Measurements from ENCODE around the gene CDK14. TPM values are rescaled to one million over a fixed set of nuclear protein-coding genes. Genes with fewer than 3 reads are reported as not detected.

CDK14 gene
- total and polyA plus RNA-seq, 2 of the 8 experiments (the other 6 are each of a cell fraction or from before 2014, with no cell fraction given), result 5.5 to 47.3 TPM

DNA sequence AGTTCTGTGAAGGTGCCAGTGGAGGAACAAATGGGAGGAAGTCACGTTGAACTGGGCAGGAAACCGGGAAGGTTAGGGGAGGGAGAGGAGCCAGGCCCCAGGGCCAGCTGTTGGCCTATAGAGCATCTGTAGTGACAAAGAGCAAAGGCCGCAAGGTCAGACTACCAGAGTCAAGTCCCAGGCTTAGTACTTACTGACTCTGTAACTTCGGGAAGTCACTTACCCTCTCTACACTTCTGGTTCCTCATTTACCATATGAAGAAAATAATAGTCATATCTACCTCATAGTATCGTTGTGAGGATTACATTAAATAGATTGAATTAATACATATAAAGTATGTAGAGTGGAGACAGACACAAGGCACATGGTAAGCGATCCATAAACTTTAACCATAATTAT lies 566.3 kb downstream of the CDK14 start:
- WGBS, 2 experiments (ENCODE audit: extremely low coverage in 1 of 2, insufficient coverage in 1 of 2, insufficient read length in 1 of 2, insufficient replicate concordance in 2 of 2, low coverage in 1 of 2, low lambda C conversion rate in 2 of 2, missing lambda C conversion rate in 1 of 2), result 62% methylated on average over 6 of the region's 6 CpGs; no CpG with 5 or more reads in 1 of the 2 experiments
- Histone ChIP-seq H3K36me3 (ENCODE audit: control insufficient read depth in 2 of 4, insufficient read depth in 4 of 4, low read length in 3 of 4) (no peaks in the 10 kb centered on the region), H3K79me1 (ENCODE audit: low read depth, low read length) (no peaks in the 10 kb centered on the region), H3K4me2 (ENCODE audit: insufficient read depth in 1 of 2, low read depth in 2 of 2, low read length in 2 of 2) (no peak overlapping the region), H4K91ac (replicated peaks; ENCODE audit: insufficient read length, low read length) (no peak overlapping the region), H3K4me3 (ENCODE audit: extremely low read depth in 1 of 4, insufficient read depth in 2 of 4, low read depth in 3 of 4, low read length in 4 of 4) (no peak overlapping the region), H2AK5ac (ENCODE audit: low read depth, low read length) (no peak overlapping the region), H2AFZ (ENCODE audit: low read length) (no peak overlapping the region), H2BK20ac (ENCODE audit: low read length) (no peak overlapping the region), H3K14ac (ENCODE audit: insufficient read length) (no peak overlapping the region), H3K9ac (replicated peaks in 1 of 4; ENCODE audit: extremely low read depth in 1 of 4, low read depth in 3 of 4, low read length in 3 of 4) (no peak overlapping the region), H3K18ac (ENCODE audit: extremely low read depth, low read length) (no peak overlapping the region), H3K23ac (ENCODE audit: insufficient read length) (no peak overlapping the region), H4K5ac (ENCODE audit: insufficient read length, low read depth, low read length) (no peak overlapping the region), H3K9me3 (ENCODE audit: insufficient read depth in 2 of 2, low read depth in 1 of 2, low read length in 1 of 2) (no peaks in the 10 kb centered on the region), H2BK12ac (ENCODE audit: low read depth, low read length) (no peak overlapping the region), H3K27ac (ENCODE audit: low read depth, low read length) (no peak overlapping the region), H2BK5ac (ENCODE audit: low read depth, low read length) (no peak overlapping the region), H3K23me2 (ENCODE audit: low read depth, low read length) (no peaks in the 10 kb centered on the region), H4K20me1 (replicated peaks in 1 of 2; ENCODE audit: control insufficient read depth in 1 of 2, insufficient read depth in 2 of 2, low read length in 2 of 2) (peaks cover 0 to 3% of the 10 kb centered on the region in 2 experiments), H3K27me3 (replicated peaks in 1 of 4; ENCODE audit: control insufficient read depth in 3 of 4, extremely low read depth in 1 of 4, insufficient read depth in 3 of 4, low read length in 3 of 4) (peaks cover 0 to 1% (median 0%) of the 10 kb centered on the region in 4 experiments; a peak in 1 of 7 replicates), H3K4ac (replicated peaks; ENCODE audit: insufficient read length, low read depth, low read length) (no peak overlapping the region), H3K4me1 (replicated peaks in 1 of 4; ENCODE audit: control insufficient read depth in 3 of 4, insufficient read depth in 4 of 4, low read length in 3 of 4) (no peaks in the 10 kb centered on the region), H2BK120ac (replicated peaks; ENCODE audit: low read depth, low read length) (no peak overlapping the region), H3K56ac (replicated peaks; ENCODE audit: insufficient read length, low read depth, low read length) (no peak overlapping the region), H4K8ac (ENCODE audit: extremely low read depth, insufficient read depth, low read length) (no peak overlapping the region), H3K79me2 (ENCODE audit: control insufficient read depth in 1 of 2, insufficient read depth in 2 of 2, low read length in 2 of 2) (no peaks in the 10 kb centered on the region), H2BK15ac (ENCODE audit: low read length) (no peak overlapping the region)
- no peak for FAIRE-seq
- DNase-seq (ENCODE audit: low read depth in 1 of 2, low spot score in 2 of 2), result no peak
- ChIA-PET CTCF (ENCODE audit: partially characterized antibody) (interaction anchor here (0.6 kb wide), 2 partner anchors 473 to 568 kb away, joined by 3 read pairs; no protein-coding TSS in a partner anchor), POLR2A (ENCODE audit: partially characterized antibody) (interaction anchor here (0.7 kb wide), 1 partner anchor 30 kb away, joined by 3 read pairs; no protein-coding TSS in a partner anchor)
- TF ChIP-seq CTBP2 (IDR thresholded peaks at IDR 0.05; ENCODE audit: borderline replicate concordance, insufficient read depth, insufficient read length, low read length) (no peak), TEAD4 (IDR thresholded peaks at IDR 0.05; ENCODE audit: low read depth, low read length) (no peak), RAD21 (IDR thresholded peaks at IDR 0.05 in 1 of 2, conservative IDR thresholded peaks at IDR 0.05 in 1 of 2; ENCODE audit: low read depth in 2 of 2, low read length in 2 of 2) (no peak), FOSL1 (IDR thresholded peaks at IDR 0.05; ENCODE audit: insufficient read depth, low read depth, low read length) (no peak), EZH2 (IDR thresholded peaks at IDR 0.05; ENCODE audit: low read depth, low read length, severe bottlenecking) (no peak), TAF1 (IDR thresholded peaks at IDR 0.05; ENCODE audit: low read depth, low read length) (no peak), ZNF274 (IDR thresholded peaks at IDR 0.05; ENCODE audit: borderline replicate concordance, extremely low read depth, low read length) (no peak), HDAC2 (IDR thresholded peaks at IDR 0.05; ENCODE audit: borderline replicate concordance in 1 of 2, low read depth in 2 of 2, low read length in 2 of 2) (no peak), MAFK (IDR thresholded peaks at IDR 0.05; ENCODE audit: low read depth, low read length) (no peak), RBBP5 (IDR thresholded peaks at IDR 0.05; ENCODE audit: borderline replicate concordance, low read depth, low read length) (no peak), ASH2L (IDR thresholded peaks at IDR 0.05; ENCODE audit: low read length) (no peak), YY1 (IDR thresholded peaks at IDR 0.05; ENCODE audit: low read depth, low read length) (no peak), NANOG (IDR thresholded peaks at IDR 0.05; ENCODE audit: insufficient read depth, low read depth, low read length, poor library complexity, severe bottlenecking) (no peak), POLR2A (IDR thresholded peaks at IDR 0.05; ENCODE audit: control extremely low read depth in 1 of 2, low read depth in 2 of 2, low read length in 2 of 2) (no peak)
